ENCODE measurements around the gene KRTAP4-4. TPM values are rescaled to one million over a fixed set of nuclear protein-coding genes. Genes with fewer than 3 reads are reported as not detected.
"Not testable (repeated sequence)": the region's sequence is repeated elsewhere in the genome, so short reads cannot be mapped to it uniquely, and the experiment has no call there.

The KRTAP4-4 gene
- total RNA-seq, 1 experiment from 2014 or later = not detected

GRCh38 chr17:41140360-41141131 lies 20.0 kb downstream of the KRTAP4-4 start, which contains the start of gene KRTAP4-6:
Gene KRTAP4-6 (minus strand): TSS chr17:41140544. CDS start chr17:41140487, 57 bp downstream.
- no peak within 1 kb of the TSS for H3K56ac ChIP-seq (ENCODE audit: insufficient read length, low read depth, low read length)
- no peak within 1 kb of the TSS for H3K4me2 ChIP-seq (ENCODE audit: insufficient read depth, insufficient read length, low read length)
- no peak within 1 kb of the TSS for H2AFZ ChIP-seq (ENCODE audit: low read length)
- no peaks in the 10 kb centered on the region for H4K20me1 ChIP-seq (ENCODE audit: control insufficient read depth, insufficient read depth, insufficient read length)
- H2BK12ac ChIP-seq (ENCODE audit: insufficient read length, low read depth, low read length) = no peak within 1 kb of the TSS
- no peak within 1 kb of the TSS for H2BK5ac ChIP-seq (ENCODE audit: insufficient read length, low read length)
- H2BK120ac ChIP-seq (ENCODE audit: low read depth, low read length, poor library complexity, severe bottlenecking) = no peak within 1 kb of the TSS
- H3K27ac ChIP-seq (ENCODE audit: insufficient read length, low read depth, low read length) = no peak within 1 kb of the TSS
- DNase-seq = no peak
- H3K4me1 Mint-ChIP-seq = no peaks in the 10 kb centered on the region
- no peak for TF ChIP-seq CTCF (conservative IDR thresholded peaks at IDR 0.05)
- peaks cover 7% of the 10 kb centered on the region for H3K9me3 ChIP-seq (ENCODE audit: control insufficient read depth, low read depth, low read length)
- no peaks in the 10 kb centered on the region for H3K27me3 ChIP-seq (ENCODE audit: insufficient read depth, low read length)
- H2BK20ac ChIP-seq (ENCODE audit: low read depth, low read length, poor library complexity, severe bottlenecking) = no peak within 1 kb of the TSS
- WGBS (ENCODE audit: extremely low coverage, insufficient read length, low lambda C conversion rate) = no CpG with 5 or more reads among the region's 6 CpGs
- H3K23me2 ChIP-seq (ENCODE audit: insufficient read length, low read depth, low read length, poor library complexity, severe bottlenecking) = no peaks in the 10 kb centered on the region
- H3K9ac ChIP-seq (ENCODE audit: extremely low read depth, insufficient read length, low read length) = no peak within 1 kb of the TSS
- peaks cover 14 to 39% (median 23%) of the 10 kb centered on the region in 3 experiments for H3K36me3 Mint-ChIP-seq (ENCODE audit: insufficient read depth in 1 of 3, low read depth in 3 of 3)
- no peak within 1 kb of the TSS for H4K91ac ChIP-seq (ENCODE audit: insufficient read length, low read depth, low read length)
- H3K4ac ChIP-seq (ENCODE audit: low read depth, low read length) = no peak within 1 kb of the TSS
- H2AK5ac ChIP-seq (ENCODE audit: insufficient read length, low read length) = no peak within 1 kb of the TSS
- H4K5ac ChIP-seq (ENCODE audit: insufficient read length, low read depth, low read length) = no peak within 1 kb of the TSS
- no peaks in the 10 kb centered on the region for H3K4me1 ChIP-seq (ENCODE audit: insufficient read depth, low read length)
- no peak within 1 kb of the TSS for H4K8ac ChIP-seq (replicated peaks; ENCODE audit: insufficient read length, low read depth, low read length)
- no peak within 1 kb of the TSS for H2BK15ac ChIP-seq (ENCODE audit: low read depth, low read length)
- H3K79me1 ChIP-seq (ENCODE audit: insufficient read depth, low read depth, low read length, poor library complexity, severe bottlenecking) = no peaks in the 10 kb centered on the region
- H3K27ac Mint-ChIP-seq = no peak within 1 kb of the TSS
- peaks cover 31 to 42% of the 10 kb centered on the region in 2 experiments for H3K9me3 Mint-ChIP-seq
- H3K23ac ChIP-seq (ENCODE audit: insufficient read length, low read depth, low read length) = no peak within 1 kb of the TSS
- H3K18ac ChIP-seq (ENCODE audit: insufficient read length, low read depth, low read length) = no peak within 1 kb of the TSS
- no peak within 1 kb of the TSS for H3T11ph ChIP-seq (ENCODE audit: low read length)
- no peak within 1 kb of the TSS for H3K4me3 Mint-ChIP-seq
- H3K27me3 Mint-ChIP-seq (ENCODE audit: low read depth) = peaks cover 2% of the 10 kb centered on the region
- H3K79me2 ChIP-seq (ENCODE audit: insufficient read depth, low read length) = no peaks in the 10 kb centered on the region
- H3K14ac ChIP-seq (ENCODE audit: insufficient read depth, low read length) = no peak within 1 kb of the TSS

- H3K23me2 ChIP-seq (ENCODE audit: insufficient read length, low read depth, low read length, poor library complexity, severe bottlenecking); H3K27me3 ChIP-seq (ENCODE audit: insufficient read depth, low read length); H2AFZ ChIP-seq (ENCODE audit: low read length); H3K4me2 ChIP-seq (ENCODE audit: insufficient read depth, insufficient read length, low read length); H3K14ac ChIP-seq (ENCODE audit: insufficient read depth, low read length); H4K91ac ChIP-seq (ENCODE audit: insufficient read length, low read depth, low read length); H3K4me1 Mint-ChIP-seq; H3K9me3 ChIP-seq (ENCODE audit: control insufficient read depth, low read depth, low read length); H3K23ac ChIP-seq (ENCODE audit: insufficient read length, low read depth, low read length); H3K79me2 ChIP-seq (ENCODE audit: insufficient read depth, low read length); H2BK20ac ChIP-seq (ENCODE audit: low read depth, low read length, poor library complexity, severe bottlenecking); DNase-seq; H3K56ac ChIP-seq (ENCODE audit: insufficient read length, low read depth, low read length); H2BK12ac ChIP-seq (ENCODE audit: insufficient read length, low read depth, low read length); H3K4me1 ChIP-seq (ENCODE audit: insufficient read depth, low read length); H4K20me1 ChIP-seq (ENCODE audit: control insufficient read depth, insufficient read depth, insufficient read length); H3K27ac Mint-ChIP-seq; H3K4me3 Mint-ChIP-seq; H3K27ac ChIP-seq (ENCODE audit: insufficient read length, low read depth, low read length); H3K27me3 Mint-ChIP-seq (ENCODE audit: low read depth); H2BK15ac ChIP-seq (ENCODE audit: low read depth, low read length); H2BK5ac ChIP-seq (ENCODE audit: insufficient read length, low read length); H4K8ac ChIP-seq (replicated peaks; ENCODE audit: insufficient read length, low read depth, low read length); H3T11ph ChIP-seq (ENCODE audit: low read length); H3K9ac ChIP-seq (ENCODE audit: extremely low read depth, insufficient read length, low read length); H4K5ac ChIP-seq (ENCODE audit: insufficient read length, low read depth, low read length); H3K4ac ChIP-seq (ENCODE audit: low read depth, low read length); H2AK5ac ChIP-seq (ENCODE audit: insufficient read length, low read length); H3K79me1 ChIP-seq (ENCODE audit: insufficient read depth, low read depth, low read length, poor library complexity, severe bottlenecking); H3K18ac ChIP-seq (ENCODE audit: insufficient read length, low read depth, low read length); H2BK120ac ChIP-seq (ENCODE audit: low read depth, low read length, poor library complexity, severe bottlenecking): not testable (repeated sequence)
- peaks cover 31 to 40% of the 10 kb centered on the region in 2 experiments for H3K9me3 Mint-ChIP-seq
- peaks cover 13 to 35% (median 23%) of the 10 kb centered on the region in 3 experiments for H3K36me3 Mint-ChIP-seq (ENCODE audit: insufficient read depth in 1 of 3, low read depth in 3 of 3)
- no CpG with 5 or more reads among the region's 12 CpGs for WGBS (ENCODE audit: extremely low coverage, insufficient read length, low lambda C conversion rate)
Observed at GRCh38 chr17:41139865-41140264, 20.7 kb downstream of the KRTAP4-4 start.

Measured in H9 (cell line).